ENCODE measurements around the gene SARS1. TPM values are rescaled to one million over a fixed set of nuclear protein-coding genes. Genes with fewer than 3 reads are reported as not detected.

Gene SARS1
- total RNA-seq, 2 donors from 2014 or later: 131 to 132 TPM

GRCh38 chr1:109191377-109191776, 22.3 kb upstream of the SARS1 start:
- intact Hi-C loops (cut with DNase I): no loop called here
- no peak for DNase-seq (ENCODE audit: low spot score)

DNA sequence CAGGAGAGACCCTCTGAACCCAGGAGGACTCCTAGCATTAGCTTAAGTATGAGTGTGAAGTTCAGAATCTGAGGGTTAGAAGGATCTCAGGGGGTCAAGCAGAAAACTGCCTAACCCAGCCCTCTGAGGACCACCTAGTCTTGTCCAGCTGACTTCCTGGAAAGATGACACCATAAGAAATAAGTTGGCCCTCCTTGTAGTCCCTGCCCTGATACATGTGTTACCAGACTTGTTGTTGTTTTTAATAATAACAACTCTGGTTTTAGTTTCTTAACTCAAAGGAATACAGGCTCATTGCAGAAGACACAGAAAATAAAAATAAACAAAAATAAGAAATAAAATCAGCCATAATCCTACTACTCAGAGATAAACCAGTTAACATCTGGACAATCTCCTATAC, 21.8 kb upstream of the SARS1 start:
- no peak for DNase-seq (ENCODE audit: low spot score)
- intact Hi-C loops (cut with DNase I): no loop called here

DNA sequence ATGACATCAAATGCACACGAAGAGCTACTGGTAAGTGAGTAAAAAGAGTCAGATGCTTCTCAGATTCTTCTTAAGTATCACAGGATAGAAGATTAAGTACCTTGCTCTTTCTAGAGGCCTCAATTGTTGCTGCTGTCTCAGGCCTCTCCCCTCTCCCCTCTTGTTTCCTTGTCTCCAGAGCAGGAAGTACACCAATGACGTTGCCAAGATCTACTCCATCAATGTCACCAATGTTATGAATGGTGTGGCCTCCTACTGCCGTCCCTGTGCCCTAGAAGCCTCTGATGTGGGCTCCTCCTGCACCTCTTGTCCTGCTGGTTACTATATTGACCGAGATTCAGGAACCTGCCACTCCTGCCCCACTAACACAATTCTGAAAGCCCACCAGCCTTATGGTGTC, 21.3 kb upstream of the SARS1 start:
- intact Hi-C loops (cut with DNase I): no loop called here
- no peak for DNase-seq (ENCODE audit: low spot score)

- DNase-seq (ENCODE audit: low spot score): no peak
- intact Hi-C loops (cut with DNase I): no loop called here
These were observed 19.8 kb upstream of the SARS1 start for GRCh38 chr1:109193653-109194590.

GRCh38 chr1:109197158-109198042, 16.3 kb upstream of the SARS1 start:
- intact Hi-C loops (cut with DNase I): no loop called here
- no peak for DNase-seq (ENCODE audit: low spot score)

DNA sequence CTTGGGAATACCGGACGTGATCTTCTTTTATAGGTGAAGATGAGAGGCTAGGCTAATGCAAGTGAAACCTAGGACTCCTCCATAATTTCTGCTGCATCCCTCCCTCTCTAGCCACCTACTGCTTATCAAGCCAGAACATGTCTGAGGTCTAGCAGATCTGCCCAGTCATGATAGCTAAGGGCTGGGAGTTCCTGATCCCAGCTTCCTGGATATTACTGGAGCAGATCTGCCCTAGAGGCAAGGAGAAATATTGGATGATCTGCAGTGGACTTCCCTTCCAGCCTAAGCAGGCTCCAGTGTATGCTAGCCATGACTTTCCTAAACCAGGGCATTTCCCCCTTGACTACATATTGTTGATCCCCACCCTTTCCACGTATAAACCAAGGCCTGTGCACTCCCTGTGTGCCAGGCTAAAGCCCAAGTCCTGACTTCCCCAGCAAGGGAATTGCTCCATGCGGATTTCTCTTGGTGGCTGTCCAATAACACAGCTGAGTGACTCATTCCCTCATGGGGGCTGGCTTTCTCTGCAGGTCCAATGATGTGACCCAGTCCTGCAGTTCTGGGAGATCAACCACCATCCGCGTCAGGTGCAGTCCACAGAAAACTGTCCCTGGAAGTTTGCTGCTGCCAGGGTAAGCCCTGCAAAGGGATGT, 15.5 kb upstream of the SARS1 start:
- intact Hi-C loops (cut with DNase I): no loop called here

DNA sequence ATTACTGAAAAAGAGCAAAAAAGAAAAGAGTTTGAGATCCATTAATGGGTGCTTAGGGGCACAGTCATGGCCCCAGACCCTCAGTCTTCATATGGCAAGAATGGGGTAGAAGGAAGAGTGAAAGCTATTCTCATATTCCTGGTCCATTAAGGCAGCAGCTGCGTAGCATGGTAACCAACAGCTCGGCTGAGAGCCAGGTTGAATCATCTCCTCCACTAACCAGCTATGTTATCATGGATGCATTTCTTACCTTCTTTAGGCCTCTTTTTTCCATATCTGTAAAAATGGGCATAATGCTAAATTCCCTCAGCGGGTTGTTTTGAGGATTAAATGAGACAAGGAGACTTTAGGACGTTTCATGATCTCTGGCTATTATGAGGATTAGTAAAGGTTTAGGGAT, 15.0 kb upstream of the SARS1 start:
- intact Hi-C loops (cut with DNase I): no loop called here
- DNase-seq (ENCODE audit: low spot score): no peak

More for the DNA sequence above, 15.5 kb upstream of the SARS1 start:
- no peak for DNase-seq (ENCODE audit: low spot score)

- intact Hi-C loops (cut with DNase I): no loop called here
- no peak for DNase-seq (ENCODE audit: low spot score)
These were observed 14.0 kb upstream of the SARS1 start for GRCh38 chr1:109199710-109200109.

- no peak for DNase-seq (ENCODE audit: low spot score)
- intact Hi-C loops (cut with DNase I): no loop called here
These were observed 12.5 kb upstream of the SARS1 start for GRCh38 chr1:109201123-109201703.

- intact Hi-C loops (cut with DNase I): no loop called here
- no peak for DNase-seq (ENCODE audit: low spot score)
These were observed 9.2 kb upstream of the SARS1 start for GRCh38 chr1:109204484-109204883.

GRCh38 chr1:109206339-109206738, 7.4 kb upstream of the SARS1 start:
- intact Hi-C loops (cut with DNase I): no loop called here

DNA sequence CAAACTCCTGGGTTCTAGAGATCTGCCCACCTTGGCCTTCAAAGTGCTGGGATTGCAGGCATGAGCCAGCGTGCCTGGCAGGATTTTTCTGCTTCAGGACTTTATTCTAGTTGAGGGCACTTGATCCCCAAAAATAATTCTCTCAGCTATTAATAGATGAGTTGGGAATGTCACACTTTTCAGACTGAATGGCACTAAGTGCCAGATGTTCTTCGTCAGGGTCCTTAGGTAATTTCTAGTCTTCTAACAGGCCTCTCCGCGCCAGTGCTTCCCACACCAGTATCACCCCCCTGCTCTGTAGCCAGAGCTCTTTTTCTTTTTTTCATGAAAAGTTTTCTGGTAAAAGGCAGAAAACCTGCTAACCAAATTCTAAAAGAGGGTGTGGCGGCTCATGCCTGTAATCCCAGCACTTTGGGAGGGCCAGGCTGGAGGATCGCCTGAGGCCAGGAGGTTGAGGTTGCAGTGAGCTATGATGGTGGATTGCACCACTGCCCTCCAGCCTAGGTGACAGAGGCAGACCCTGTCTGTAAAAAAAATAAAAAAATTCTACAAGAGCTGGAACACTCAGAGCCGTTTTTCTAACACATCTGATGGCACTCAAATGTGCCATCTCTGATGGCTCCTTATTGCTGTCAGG, 6.1 kb upstream of the SARS1 start:
- intact Hi-C loops (cut with DNase I): no loop called here
- no peak for DNase-seq (ENCODE audit: low spot score)

More at GRCh38 chr1:109206339-109206738, 7.4 kb upstream of the SARS1 start:
- DNase-seq (ENCODE audit: low spot score): no peak

- intact Hi-C loops (cut with DNase I): no loop called here
- DNase-seq (ENCODE audit: low spot score): no peak
These were observed 5.3 kb upstream of the SARS1 start for GRCh38 chr1:109208394-109208793.

- intact Hi-C loops (cut with DNase I): no loop called here
- no peak for DNase-seq (ENCODE audit: low spot score)
These were observed 4.8 kb upstream of the SARS1 start for GRCh38 chr1:109208836-109209463.

- intact Hi-C loops (cut with DNase I): no loop called here
- no peak for DNase-seq (ENCODE audit: low spot score)
These were observed 3.7 kb upstream of the SARS1 start for GRCh38 chr1:109210058-109210457.

- intact Hi-C loops (cut with DNase I): no loop called here
- no peak for DNase-seq (ENCODE audit: low spot score)
These were observed 334 bp upstream of the SARS1 start for GRCh38 chr1:109213345-109213823.

- no peak for DNase-seq (ENCODE audit: low spot score)
- intact Hi-C loops (cut with DNase I): no loop called here
These were observed 1.2 kb downstream of the SARS1 start for GRCh38 chr1:109214695-109215623.
